AG04449 (cell line): ENCODE results near the gene B4GALT1.

ENCODE experiments used
- CTCF ChIA-PET: fragments of 350-600 bp; formaldehyde crosslinking; extraction: SDS; loops from one replicate; lab custom pipeline; 2021; ENCODE audit warnings: antibody characterized with exemption; lab: Yijun Ruan, JAX
- POLR2A ChIA-PET: fragments of 400-600, 350-600 bp; formaldehyde crosslinking; extraction: SDS; loops from one replicate; lab custom pipeline; 2020; ENCODE audit warnings: antibody characterized with exemption, inconsistent platforms; lab: Yijun Ruan, JAX
- DNase-seq: peaks from one replicate; pipeline ENCODE4 v3.0.0-alpha.2; 2010; ENCODE audit warnings: low read depth, low spot score
- H3K4me3 ChIP-seq: 2 replicates; pipeline ENCODE4 v1.5.1; 2011; ENCODE audit warnings: low read depth, mild to moderate bottlenecking, control low read depth, low read length
- TF ChIP-seq, protein P1 (sequence below): IDR thresholded peaks from one replicate; pipeline ENCODE4 v1.5.1; 2011; ENCODE audit warnings: mild to moderate bottlenecking, moderate library complexity, low read length, control low read depth, inconsistent platforms; ENCODE audit not compliant: insufficient read depth; ENCODE audit errors: missing control alignments

Gene B4GALT1, protein sequence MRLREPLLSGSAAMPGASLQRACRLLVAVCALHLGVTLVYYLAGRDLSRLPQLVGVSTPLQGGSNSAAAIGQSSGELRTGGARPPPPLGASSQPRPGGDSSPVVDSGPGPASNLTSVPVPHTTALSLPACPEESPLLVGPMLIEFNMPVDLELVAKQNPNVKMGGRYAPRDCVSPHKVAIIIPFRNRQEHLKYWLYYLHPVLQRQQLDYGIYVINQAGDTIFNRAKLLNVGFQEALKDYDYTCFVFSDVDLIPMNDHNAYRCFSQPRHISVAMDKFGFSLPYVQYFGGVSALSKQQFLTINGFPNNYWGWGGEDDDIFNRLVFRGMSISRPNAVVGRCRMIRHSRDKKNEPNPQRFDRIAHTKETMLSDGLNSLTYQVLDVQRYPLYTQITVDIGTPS

DNA sequence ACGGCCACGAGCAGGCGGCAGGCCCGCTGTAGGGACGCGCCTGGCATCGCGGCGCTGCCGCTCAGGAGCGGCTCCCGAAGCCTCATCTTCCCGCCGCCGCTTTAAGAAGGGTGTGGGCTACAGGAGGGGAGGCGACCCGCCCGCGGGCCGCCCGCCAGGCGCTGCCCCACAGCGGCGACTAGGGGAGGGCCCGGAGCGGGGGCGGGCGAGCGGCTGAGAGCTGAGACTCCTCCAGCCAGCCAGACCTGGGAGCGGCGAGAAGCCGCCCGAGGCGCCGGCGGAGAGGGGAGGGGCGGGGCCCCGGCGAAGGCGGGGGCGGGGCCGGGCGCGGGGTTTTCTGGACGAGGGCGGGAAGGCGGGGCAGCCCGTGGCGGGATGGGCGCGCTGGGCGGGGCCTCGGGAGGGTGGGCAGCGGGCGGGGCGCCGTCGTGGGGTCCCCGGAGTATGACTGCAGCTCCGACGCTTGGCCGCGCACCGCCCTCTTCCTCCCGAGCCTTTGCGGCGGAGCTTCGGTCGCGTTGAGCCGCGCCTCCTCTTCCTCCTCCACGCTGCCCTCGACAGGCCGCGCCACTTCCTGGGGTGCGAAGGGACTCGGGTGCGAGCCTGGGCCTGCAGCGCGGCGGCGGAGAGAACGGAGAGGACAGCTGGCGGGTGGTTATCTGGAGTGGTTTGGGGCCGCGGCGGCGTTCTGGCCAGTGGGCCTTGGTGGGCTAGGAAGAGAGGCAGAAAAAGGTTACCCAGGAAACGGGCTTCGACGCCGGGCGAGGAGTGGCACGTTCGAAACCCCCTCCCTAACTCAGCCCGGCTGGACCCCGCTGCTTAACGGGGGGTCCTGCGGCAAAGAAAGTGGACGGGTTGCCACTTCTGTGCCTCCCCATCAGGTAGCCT lies at the start of gene B4GALT1:
Gene B4GALT1 (minus strand): TSS at position 253 of the 888 bp plus-strand sequence. CDS start 167 bp downstream, at position 86.
- CTCF ChIA-PET, result interaction anchor here (1.0 to 1.4 kb wide), 3 partner anchors 27 to 86 kb away, joined by 3 to 5 read pairs (median 3); no protein-coding TSS in a partner anchor
- TF ChIP-seq, protein P1, sequence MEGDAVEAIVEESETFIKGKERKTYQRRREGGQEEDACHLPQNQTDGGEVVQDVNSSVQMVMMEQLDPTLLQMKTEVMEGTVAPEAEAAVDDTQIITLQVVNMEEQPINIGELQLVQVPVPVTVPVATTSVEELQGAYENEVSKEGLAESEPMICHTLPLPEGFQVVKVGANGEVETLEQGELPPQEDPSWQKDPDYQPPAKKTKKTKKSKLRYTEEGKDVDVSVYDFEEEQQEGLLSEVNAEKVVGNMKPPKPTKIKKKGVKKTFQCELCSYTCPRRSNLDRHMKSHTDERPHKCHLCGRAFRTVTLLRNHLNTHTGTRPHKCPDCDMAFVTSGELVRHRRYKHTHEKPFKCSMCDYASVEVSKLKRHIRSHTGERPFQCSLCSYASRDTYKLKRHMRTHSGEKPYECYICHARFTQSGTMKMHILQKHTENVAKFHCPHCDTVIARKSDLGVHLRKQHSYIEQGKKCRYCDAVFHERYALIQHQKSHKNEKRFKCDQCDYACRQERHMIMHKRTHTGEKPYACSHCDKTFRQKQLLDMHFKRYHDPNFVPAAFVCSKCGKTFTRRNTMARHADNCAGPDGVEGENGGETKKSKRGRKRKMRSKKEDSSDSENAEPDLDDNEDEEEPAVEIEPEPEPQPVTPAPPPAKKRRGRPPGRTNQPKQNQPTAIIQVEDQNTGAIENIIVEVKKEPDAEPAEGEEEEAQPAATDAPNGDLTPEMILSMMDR, result no peak
- POLR2A ChIA-PET, result interaction anchor here (0.6 to 1.6 kb wide), 10 partner anchors 10 to 59 kb away, joined by 3 to 12 read pairs (median 4); no protein-coding TSS in a partner anchor
- DNase-seq, result no peak
- H3K4me3 ChIP-seq, result peak within 1 kb of the TSS; percentile 92

DNA sequence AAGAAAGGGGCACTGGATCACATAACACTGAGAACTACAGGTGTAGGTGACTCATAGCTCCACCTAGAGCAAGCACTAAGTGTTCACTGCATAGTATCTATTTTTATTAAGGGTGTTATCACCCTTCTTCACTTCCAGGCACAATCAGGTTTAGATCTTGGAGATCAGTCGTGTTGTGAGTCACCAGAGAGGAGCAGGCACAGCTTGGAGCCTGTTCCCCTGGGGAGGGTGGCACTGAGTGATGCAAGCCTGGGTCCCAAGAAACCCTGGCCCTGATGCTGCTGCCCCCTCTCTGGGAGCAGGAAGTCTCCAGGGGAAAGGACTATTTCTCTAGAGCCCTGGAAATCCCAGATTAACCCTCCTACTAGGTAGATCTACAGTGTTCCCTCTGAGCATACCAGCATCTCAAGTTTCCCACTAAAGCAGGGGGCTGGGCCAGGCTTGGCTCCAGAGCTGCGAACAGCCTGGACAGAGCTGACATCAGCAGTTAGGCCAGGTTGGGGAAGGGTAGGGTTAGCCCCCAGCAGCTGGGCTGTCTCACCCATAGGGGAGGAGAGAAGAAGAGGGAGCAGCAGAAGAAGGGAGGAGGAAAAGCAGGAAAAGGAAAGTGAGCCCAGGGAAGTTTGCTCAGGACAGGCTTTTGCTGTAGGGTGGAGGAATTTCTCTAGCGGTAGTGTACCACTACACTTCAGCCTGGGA lies 44.7 kb upstream of the B4GALT1 start:
- POLR2A ChIA-PET, result no interaction called here
- H3K4me3 ChIP-seq, result no peak overlapping the region
- CTCF ChIA-PET, result interaction anchor here (1.0 to 3.8 kb wide), 4 partner anchors 9 to 132 kb away, joined by 3 to 14 read pairs (median 8); no protein-coding TSS in a partner anchor
- TF ChIP-seq, protein P1, result no peak
- DNase-seq, result no peak

DNA sequence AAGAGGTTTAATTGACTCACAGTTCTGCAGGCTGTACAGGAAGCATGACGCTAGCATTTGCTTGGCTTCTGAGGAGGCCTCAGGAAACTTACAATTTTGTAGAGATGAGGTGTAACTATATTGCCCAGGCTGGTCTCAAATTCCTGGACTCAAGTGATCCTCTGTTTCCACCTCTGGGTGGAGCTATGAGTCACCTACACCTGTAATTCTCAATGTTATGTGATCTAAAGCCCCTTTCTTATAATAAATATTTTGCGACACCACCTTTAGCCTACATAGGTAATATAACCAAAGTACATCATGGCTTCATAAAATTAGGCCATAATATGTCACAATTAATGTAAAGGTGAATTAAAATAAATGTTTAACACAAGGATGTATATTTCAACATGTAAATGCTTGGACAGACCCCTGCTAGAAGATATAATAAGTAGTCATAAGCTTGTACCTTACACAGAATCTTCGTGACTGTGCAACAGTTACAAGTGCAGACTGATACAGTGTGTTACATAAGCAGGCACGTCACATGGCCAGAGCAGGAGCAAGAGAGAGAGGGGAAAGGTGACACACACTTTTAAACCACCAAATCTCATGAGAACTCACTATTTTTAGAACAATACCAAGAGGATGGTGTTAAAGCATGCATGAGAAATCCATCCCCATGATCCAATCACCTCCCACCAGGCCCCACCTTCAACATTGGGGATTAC lies 43.0 kb upstream of the B4GALT1 start:
- H3K4me3 ChIP-seq, result no peak overlapping the region
- TF ChIP-seq, protein P1, result no peak
- ChIA-PET CTCF (no interaction called here), POLR2A (no interaction called here)
- no peak for DNase-seq

DNA sequence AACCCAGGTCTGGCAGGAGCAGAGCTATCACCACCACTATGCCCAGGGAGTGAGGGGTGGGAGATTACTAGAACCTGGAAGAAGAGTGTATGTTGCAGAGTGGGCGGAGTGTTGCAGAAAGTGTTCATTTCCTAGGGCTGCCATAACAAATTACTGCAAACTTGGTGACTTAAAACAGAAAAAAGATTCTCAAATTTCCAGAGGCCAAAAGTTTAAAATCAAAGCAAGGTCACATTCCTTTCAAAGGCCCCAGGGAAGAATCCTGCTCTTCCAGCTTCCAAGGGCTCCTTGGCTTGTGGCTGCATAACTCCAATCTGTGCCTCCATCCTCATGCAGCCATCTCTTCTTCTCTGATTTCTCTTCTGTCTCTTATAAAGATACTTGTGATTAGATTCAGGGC lies 42.3 kb upstream of the B4GALT1 start:
- ChIA-PET POLR2A (no interaction called here), CTCF (no interaction called here)
- TF ChIP-seq, protein P1, result no peak
- no peak for DNase-seq
- no peak overlapping the region for H3K4me3 ChIP-seq

- no peak for DNase-seq
- ChIA-PET POLR2A (interaction anchor here (0.6 to 0.7 kb wide), 2 partner anchors 14 to 85 kb away, joined by 3 read pairs; no protein-coding TSS in a partner anchor), CTCF (interaction anchor here (0.6 to 1.9 kb wide), 6 partner anchors 9 to 185 kb away, joined by 3 to 8 read pairs (median 4); no protein-coding TSS in a partner anchor)
- TF ChIP-seq, protein P1, result no peak
- no peak overlapping the region for H3K4me3 ChIP-seq
Measured at GRCh38 chr9:33202552-33203201, 35.5 kb upstream of the B4GALT1 start.
